ENCODE measurements around the gene COPE. TPM values are rescaled to one million over a fixed set of nuclear protein-coding genes. Genes with fewer than 3 reads are reported as not detected.

COPE gene
- total and polyA plus RNA-seq, 4 donors = 94.1 to 365 (median 275) TPM

DNA sequence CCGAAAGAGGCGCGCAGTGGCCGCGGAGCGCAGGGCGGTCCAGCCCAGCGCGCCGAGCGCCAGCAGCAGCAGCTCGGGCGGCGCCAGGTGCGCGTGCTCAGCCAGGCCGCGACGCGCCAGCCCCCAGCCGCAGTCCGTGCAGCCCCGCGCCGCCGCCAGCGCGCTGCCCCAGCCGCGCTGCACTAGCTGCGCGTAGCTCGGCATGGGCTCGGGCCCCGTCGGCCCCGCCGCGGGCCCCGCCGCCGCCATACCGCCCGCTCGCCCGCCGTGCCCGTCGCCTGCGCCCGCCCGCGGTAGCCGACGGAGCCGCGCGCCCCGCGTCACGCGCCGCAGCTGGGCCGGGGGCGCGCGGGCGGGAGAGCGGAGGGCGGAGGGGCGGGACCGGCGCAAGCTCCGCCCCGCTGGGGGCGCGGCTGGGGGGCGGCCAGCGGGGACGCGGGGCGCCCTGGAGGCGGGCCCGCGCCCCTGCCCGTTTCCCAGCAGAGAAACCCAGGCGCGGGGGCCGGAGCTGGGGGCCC lies 23.3 kb downstream of the COPE start, which contains the start of gene CERS1:
Gene CERS1 (minus strand): TSS at position 335 of the 518 bp plus-strand sequence. CDS start 86 bp downstream, at position 249.
- WGBS, 2 donors = 0 to 1% methylated on average over 7 to 89 of the region's 89 CpGs
- Histone ChIP-seq H3K27ac (ENCODE audit: low read depth in 1 of 2, low read length in 1 of 2) (no peak within 1 kb of the TSS), H3K4me3 (no peak within 1 kb of the TSS), H3K9me3 (ENCODE audit: control insufficient read depth in 4 of 4, insufficient read depth in 3 of 4, low read length in 3 of 4) (peaks cover 0 to 3% (median 0%) of the 10 kb centered on the region in 4 donors), H3K27me3 (ENCODE audit: control insufficient read depth in 3 of 3, insufficient read depth in 3 of 3, low read length in 2 of 3) (peaks cover 0 to 8% (median 0%) of the 10 kb centered on the region in 3 donors), H3K9ac (ENCODE audit: insufficient read depth in 1 of 2, low read length in 2 of 2) (no peak within 1 kb of the TSS), H3K4me1 (ENCODE audit: control insufficient read depth in 5 of 5, insufficient read depth in 5 of 5, low read length in 5 of 5) (peaks cover 0 to 21% (median 0%) of the 10 kb centered on the region in 5 donors), H3K36me3 (ENCODE audit: control insufficient read depth in 4 of 4, insufficient read depth in 4 of 4, low read length in 4 of 4) (peaks cover 0 to 20% (median 5%) of the 10 kb centered on the region in 4 donors)
- DNase-seq (peak; percentile 21 to 60 (median 32)), ATAC-seq (ENCODE audit: insufficient read depth, low FRiP score) (no peak)
- no peak for TF ChIP-seq CTCF (IDR thresholded peaks at IDR 0.05; ENCODE audit: control extremely low read depth, extremely low read depth)

DNA sequence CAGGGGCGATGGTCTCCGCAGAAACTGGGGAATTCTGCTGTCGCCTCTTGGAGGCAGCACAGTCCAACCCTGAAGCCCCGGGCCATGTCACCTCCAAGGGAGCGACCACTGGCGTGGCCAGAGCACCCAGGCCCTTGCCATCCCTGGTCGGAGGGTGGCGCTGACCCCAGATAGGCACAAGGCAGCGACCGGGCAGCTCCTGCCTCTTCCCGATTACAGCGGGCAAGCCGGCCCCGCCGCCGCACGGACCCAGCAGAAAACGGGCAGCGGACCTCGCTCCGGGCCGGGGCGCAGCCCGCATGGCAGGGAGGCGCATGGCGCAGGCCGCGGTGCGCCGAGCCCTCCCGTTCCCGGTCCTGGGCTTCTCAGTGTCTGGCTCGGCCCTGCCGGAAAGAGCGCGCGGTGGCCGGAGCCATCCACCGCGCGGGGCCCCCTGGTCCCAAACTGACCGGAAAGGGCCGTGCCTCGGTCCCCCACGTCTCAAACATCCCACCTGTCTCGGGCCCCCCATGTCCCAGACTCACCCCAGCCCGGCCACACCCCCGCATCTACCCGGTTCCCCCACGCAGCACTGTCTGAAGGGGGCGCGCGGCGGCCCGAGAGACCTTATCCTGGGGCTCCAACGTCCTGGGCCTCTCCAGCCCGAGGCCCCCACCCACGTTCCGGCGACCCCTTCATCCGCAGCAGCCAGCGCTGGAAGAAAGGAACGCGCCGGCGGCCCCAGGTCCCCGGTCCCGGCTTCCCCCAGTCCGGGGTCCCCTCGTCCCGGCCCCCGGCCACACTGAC lies 24.0 kb downstream of the COPE start:
- 1 to 2% methylated on average over 71 to 72 of the region's 72 CpGs for WGBS, 2 donors
- TF ChIP-seq CTCF (IDR thresholded peaks at IDR 0.05; ENCODE audit: control extremely low read depth, extremely low read depth) = no peak

GRCh38 chr19:18894254-18895037 lies 24.7 kb downstream of the COPE start:
- Histone ChIP-seq H3K9me3 (ENCODE audit: control insufficient read depth in 4 of 4, insufficient read depth in 3 of 4, low read length in 3 of 4) (peaks cover 0 to 2% (median 0%) of the 10 kb centered on the region in 4 donors), H3K4me1 (ENCODE audit: control insufficient read depth in 5 of 5, insufficient read depth in 5 of 5, low read length in 5 of 5) (peaks cover 0 to 21% (median 0%) of the 10 kb centered on the region in 5 donors), H3K27ac (ENCODE audit: low read depth in 1 of 2, low read length in 1 of 2) (no peak overlapping the region), H3K9ac (ENCODE audit: insufficient read depth in 1 of 2, low read length in 2 of 2) (no peak overlapping the region), H3K27me3 (ENCODE audit: control insufficient read depth in 3 of 3, insufficient read depth in 3 of 3, low read length in 2 of 3) (peaks cover 0 to 8% (median 0%) of the 10 kb centered on the region in 3 donors), H3K4me3 (no peak overlapping the region), H3K36me3 (ENCODE audit: control insufficient read depth in 4 of 4, insufficient read depth in 4 of 4, low read length in 4 of 4) (peaks cover 0 to 9% (median 0%) of the 10 kb centered on the region in 4 donors)
- no peak for TF ChIP-seq CTCF (IDR thresholded peaks at IDR 0.05; ENCODE audit: control extremely low read depth, extremely low read depth)
- 10 to 16% methylated on average over 25 to 28 of the region's 28 CpGs for WGBS, 2 donors
- DNase-seq (peak; percentile 90 to 91 (median 90)), ATAC-seq (ENCODE audit: insufficient read depth, low FRiP score) (no peak)

More for the DNA sequence above, 24.0 kb downstream of the COPE start:
- H3K36me3 ChIP-seq (ENCODE audit: control insufficient read depth in 4 of 4, insufficient read depth in 4 of 4, low read length in 4 of 4) = peaks cover 0 to 17% (median 3%) of the 10 kb centered on the region in 4 donors
- peak; percentile 38 to 52 (median 51) for DNase-seq
- H3K27ac ChIP-seq (ENCODE audit: low read depth in 1 of 2, low read length in 1 of 2) = no peak overlapping the region
- no peak for ATAC-seq (ENCODE audit: insufficient read depth, low FRiP score)
- peaks cover 0 to 8% (median 0%) of the 10 kb centered on the region in 3 donors for H3K27me3 ChIP-seq (ENCODE audit: control insufficient read depth in 3 of 3, insufficient read depth in 3 of 3, low read length in 2 of 3)
- peaks cover 0 to 21% (median 0%) of the 10 kb centered on the region in 5 donors for H3K4me1 ChIP-seq (ENCODE audit: control insufficient read depth in 5 of 5, insufficient read depth in 5 of 5, low read length in 5 of 5)
- peaks cover 0 to 2% (median 0%) of the 10 kb centered on the region in 4 donors for H3K9me3 ChIP-seq (ENCODE audit: control insufficient read depth in 4 of 4, insufficient read depth in 3 of 4, low read length in 3 of 4)
- no peak overlapping the region for H3K4me3 ChIP-seq
- H3K9ac ChIP-seq (ENCODE audit: insufficient read depth in 1 of 2, low read length in 2 of 2) = no peak overlapping the region
